ENCODE results near the gene NBPF10. TPM values are rescaled to one million over a fixed set of nuclear protein-coding genes. Genes with fewer than 3 reads are reported as not detected.
"Not testable (repeated sequence)": the region's sequence is repeated elsewhere in the genome, so short reads cannot be mapped to it uniquely, and the experiment has no call there.

Gene NBPF10
- total RNA-seq (2014; rRNA removed; shearing (Covaris generic)) (0.31 and 0.38 TPM in 2 replicates), polyA plus RNA-seq (2016; fragmentation: Nextera tagmentation; extraction: Ambion mirVana) (0.35 and 0.36 TPM in 2 replicates)
- long read RNA-seq = 0 reads

GRCh38 chr1:146144465-146144864 is at the start of gene NBPF10:
NBPF10 (minus strand) TSS chr1:146144804; CDS start chr1:146144769, 35 bp downstream.
- H3K4me2 ChIP-seq; H4K20me1 ChIP-seq (replicated peaks; ENCODE audit: insufficient read depth); H3F3A ChIP-seq (replicated peaks; ENCODE audit: low read depth); H2AFZ ChIP-seq; H3K4me3 ChIP-seq; H3K9me3 Mint-ChIP-seq; H3K4me1 Mint-ChIP-seq; H3K9me2 ChIP-seq (ENCODE audit: insufficient read depth); H3K27ac ChIP-seq (ENCODE audit: low read depth); H3K79me2 ChIP-seq (replicated peaks; ENCODE audit: insufficient read depth); ATAC-seq; H3K36me3 ChIP-seq (ENCODE audit: insufficient read depth); H3K4me3 Mint-ChIP-seq; H3K27me3 Mint-ChIP-seq (ENCODE audit: insufficient read depth, low read depth, poor library complexity); H3K27ac Mint-ChIP-seq; H3K36me3 Mint-ChIP-seq (ENCODE audit: low read depth); H3K4me1 ChIP-seq (ENCODE audit: insufficient read depth); DNase-seq (ENCODE audit: low spot score); H3K27me3 ChIP-seq (ENCODE audit: insufficient read depth): not testable (repeated sequence)

- not testable (repeated sequence) for H3K79me2 ChIP-seq (replicated peaks; ENCODE audit: insufficient read depth); H3K4me1 ChIP-seq (ENCODE audit: insufficient read depth); H3K27ac Mint-ChIP-seq; H3K4me3 ChIP-seq; H3K4me3 Mint-ChIP-seq; ATAC-seq; H3K36me3 ChIP-seq (ENCODE audit: insufficient read depth); H3K4me1 Mint-ChIP-seq; H2AFZ ChIP-seq; H3K27me3 ChIP-seq (ENCODE audit: insufficient read depth); H3K27ac ChIP-seq (ENCODE audit: low read depth); H3K9me3 Mint-ChIP-seq; H3K4me2 ChIP-seq; DNase-seq (ENCODE audit: low spot score); H3F3A ChIP-seq (replicated peaks; ENCODE audit: low read depth); H3K9me2 ChIP-seq (ENCODE audit: insufficient read depth); H3K36me3 Mint-ChIP-seq (ENCODE audit: low read depth); H4K20me1 ChIP-seq (replicated peaks; ENCODE audit: insufficient read depth); H3K27me3 Mint-ChIP-seq (ENCODE audit: insufficient read depth, low read depth, poor library complexity)
Measured at GRCh38 chr1:146174531-146174930, 29.9 kb upstream of the NBPF10 start.

- not testable (repeated sequence) for H3K27me3 ChIP-seq (ENCODE audit: insufficient read depth); H3K79me2 ChIP-seq (replicated peaks; ENCODE audit: insufficient read depth); H3K27me3 Mint-ChIP-seq (ENCODE audit: insufficient read depth, low read depth, poor library complexity); DNase-seq (ENCODE audit: low spot score); H3K36me3 ChIP-seq (ENCODE audit: insufficient read depth); H3K4me1 Mint-ChIP-seq; H2AFZ ChIP-seq; H4K20me1 ChIP-seq (replicated peaks; ENCODE audit: insufficient read depth); H3K36me3 Mint-ChIP-seq (ENCODE audit: low read depth); H3K4me1 ChIP-seq (ENCODE audit: insufficient read depth); H3K9me3 Mint-ChIP-seq; H3K4me3 Mint-ChIP-seq; H3K4me3 ChIP-seq; H3K27ac ChIP-seq (ENCODE audit: low read depth); H3F3A ChIP-seq (replicated peaks; ENCODE audit: low read depth); H3K9me2 ChIP-seq (ENCODE audit: insufficient read depth); ATAC-seq; H3K27ac Mint-ChIP-seq; H3K4me2 ChIP-seq
Measured at GRCh38 chr1:146167740-146168139, 23.1 kb upstream of the NBPF10 start.

GRCh38 chr1:146167273-146167672 is 22.7 kb upstream of the NBPF10 start:
- not testable (repeated sequence) for H3K9me3 Mint-ChIP-seq; H3K79me2 ChIP-seq (replicated peaks; ENCODE audit: insufficient read depth); H4K20me1 ChIP-seq (replicated peaks; ENCODE audit: insufficient read depth); H3K27me3 Mint-ChIP-seq (ENCODE audit: insufficient read depth, low read depth, poor library complexity); H3K27ac Mint-ChIP-seq; H3K4me1 Mint-ChIP-seq; H3F3A ChIP-seq (replicated peaks; ENCODE audit: low read depth); H3K4me3 ChIP-seq; H3K27ac ChIP-seq (ENCODE audit: low read depth); H3K4me3 Mint-ChIP-seq; H2AFZ ChIP-seq; H3K36me3 Mint-ChIP-seq (ENCODE audit: low read depth); H3K4me2 ChIP-seq; H3K36me3 ChIP-seq (ENCODE audit: insufficient read depth); DNase-seq (ENCODE audit: low spot score); H3K4me1 ChIP-seq (ENCODE audit: insufficient read depth); ATAC-seq; H3K9me2 ChIP-seq (ENCODE audit: insufficient read depth); H3K27me3 ChIP-seq (ENCODE audit: insufficient read depth)

Other genes with a start within 250 kb of the NBPF10 start
- 0.04 and 0.21 TPM in 2 replicates for gene ITGA10, start 234.8 kb downstream of the NBPF10 start, total RNA-seq (2014; rRNA removed; shearing (Covaris generic))
- gene ITGA10, start 234.8 kb downstream of the NBPF10 start, polyA plus RNA-seq (2016; fragmentation: Nextera tagmentation; extraction: Ambion mirVana) = 0.21 TPM in 1 of 2 replicates, not detected in the other
- gene PEX11B, start 226.1 kb downstream of the NBPF10 start, total RNA-seq (2014; rRNA removed; shearing (Covaris generic)) = 9.1 and 10.0 TPM in 2 replicates
- gene PEX11B, start 226.1 kb downstream of the NBPF10 start, polyA plus RNA-seq (2016; fragmentation: Nextera tagmentation; extraction: Ambion mirVana) = 7.4 and 9.7 TPM in 2 replicates
- 170 and 212 TPM in 2 replicates for gene RBM8A, start 217.3 kb downstream of the NBPF10 start, total RNA-seq (2014; rRNA removed; shearing (Covaris generic))
- 286 and 312 TPM in 2 replicates for gene RBM8A, start 217.3 kb downstream of the NBPF10 start, polyA plus RNA-seq (2016; fragmentation: Nextera tagmentation; extraction: Ambion mirVana)
- gene LIX1L, start 186.8 kb downstream of the NBPF10 start, total RNA-seq (2014; rRNA removed; shearing (Covaris generic)) = 2.5 and 2.6 TPM in 2 replicates
- gene LIX1L, start 186.8 kb downstream of the NBPF10 start, polyA plus RNA-seq (2016; fragmentation: Nextera tagmentation; extraction: Ambion mirVana) = 0.76 and 1.1 TPM in 2 replicates
- 0.35 and 2.2 TPM in 2 replicates for gene ANKRD34A, start 180.2 kb downstream of the NBPF10 start, total RNA-seq (2014; rRNA removed; shearing (Covaris generic))
- gene ANKRD34A, start 180.2 kb downstream of the NBPF10 start, polyA plus RNA-seq (2016; fragmentation: Nextera tagmentation; extraction: Ambion mirVana) = 0.09 and 0.16 TPM in 2 replicates
- gene POLR3GL, start 180.1 kb downstream of the NBPF10 start, total RNA-seq (2014; rRNA removed; shearing (Covaris generic)) = 0.82 and 3.1 TPM in 2 replicates
- 9.5 and 9.8 TPM in 2 replicates for gene POLR3GL, start 180.1 kb downstream of the NBPF10 start, polyA plus RNA-seq (2016; fragmentation: Nextera tagmentation; extraction: Ambion mirVana)
- 29.1 and 31.5 TPM in 2 replicates for gene TXNIP, start 148.2 kb downstream of the NBPF10 start, total RNA-seq (2014; rRNA removed; shearing (Covaris generic))
- gene TXNIP, start 148.2 kb downstream of the NBPF10 start, polyA plus RNA-seq (2016; fragmentation: Nextera tagmentation; extraction: Ambion mirVana) = 19.5 and 22.8 TPM in 2 replicates
- gene HJV, start 123.1 kb downstream of the NBPF10 start, total RNA-seq (2014; rRNA removed; shearing (Covaris generic)) = 0.23 and 0.42 TPM in 2 replicates
- 0.45 and 0.99 TPM in 2 replicates for gene HJV, start 123.1 kb downstream of the NBPF10 start, polyA plus RNA-seq (2016; fragmentation: Nextera tagmentation; extraction: Ambion mirVana)
- gene NOTCH2NLA, start 84.2 kb upstream of the NBPF10 start, total RNA-seq (2014; rRNA removed; shearing (Covaris generic)) = 12.1 and 13.4 TPM in 2 replicates
- gene NOTCH2NLA, start 84.2 kb upstream of the NBPF10 start, polyA plus RNA-seq (2016; fragmentation: Nextera tagmentation; extraction: Ambion mirVana) = 3.6 and 5.1 TPM in 2 replicates